GM11168 (cell line): Measurements from ENCODE around the gene SPEF2.
"Not testable (repeated sequence)": the region's sequence is repeated elsewhere in the genome, so short reads cannot be mapped to it uniquely, and the experiment has no call there.

ENCODE experiments used
- in situ Hi-C: fragments of 300-500 bp; cut with MboI; formaldehyde crosslinking; loops from one replicate; pipeline ENCODE4 v1.12.0; 2022; ENCODE audit warnings: low sequenced_read_pairs; ENCODE audit not compliant: unreplicated experiment

The SPEF2 gene

DNA sequence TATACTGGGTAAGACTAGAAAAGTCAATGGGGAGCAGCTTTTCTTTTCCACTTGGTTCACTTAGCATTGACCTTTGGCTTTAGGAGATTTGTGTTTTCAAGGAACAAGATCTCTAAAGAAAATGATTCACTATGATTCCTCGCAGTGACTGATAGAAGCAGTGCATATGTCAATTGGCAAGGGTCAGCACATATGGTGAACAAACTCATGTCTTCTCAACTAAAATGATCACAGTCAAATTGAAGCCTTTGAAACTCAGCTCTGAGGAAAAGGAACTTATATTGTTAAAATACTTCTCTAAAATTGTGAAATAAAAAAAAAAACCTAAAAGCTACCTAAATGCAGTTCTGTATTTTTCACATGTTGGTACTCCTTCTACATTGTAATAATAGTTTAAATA is 195.9 kb downstream of the SPEF2 start:
- in situ Hi-C loops: no loop called here

DNA sequence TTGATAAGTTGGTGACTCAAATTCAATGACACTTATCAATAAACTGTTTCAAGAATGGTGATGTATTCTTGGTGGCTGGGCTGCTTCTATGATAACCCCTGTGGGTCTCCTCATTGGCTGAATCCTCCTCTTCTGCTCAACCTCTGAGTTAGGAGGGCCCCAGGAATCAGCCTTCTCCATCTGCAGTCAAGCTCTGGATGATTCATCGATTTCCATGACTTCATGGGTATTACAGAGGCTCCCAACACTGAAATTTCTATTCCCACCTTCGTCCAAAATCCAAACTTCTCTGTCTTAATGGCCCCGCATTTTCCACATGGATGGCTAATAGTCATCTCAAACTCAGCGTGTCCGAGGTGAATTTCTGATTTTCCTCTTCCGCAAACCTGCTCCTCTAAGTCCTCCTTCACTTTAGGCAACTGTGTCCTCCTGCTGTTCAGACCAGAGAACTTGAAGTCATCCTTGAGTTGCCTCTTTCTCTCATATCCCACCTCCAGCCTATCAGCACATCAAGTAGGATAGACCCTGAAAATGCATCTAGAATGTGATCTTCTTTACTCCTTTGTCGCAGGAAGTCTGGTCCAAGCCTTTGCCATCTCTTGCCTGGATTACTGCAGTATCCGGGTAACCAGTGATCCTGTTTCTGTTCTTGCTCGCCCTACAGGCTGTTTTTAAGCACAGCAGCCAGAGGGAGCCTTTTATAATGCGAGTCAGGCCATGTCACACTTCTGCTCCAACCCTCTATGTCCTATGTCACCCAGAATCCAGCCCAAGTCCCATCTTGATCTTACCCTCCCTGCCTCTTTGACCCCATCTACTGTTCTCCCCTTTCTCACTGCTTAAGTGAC is 197.7 kb downstream of the SPEF2 start:
- in situ Hi-C loops: no loop called here

DNA sequence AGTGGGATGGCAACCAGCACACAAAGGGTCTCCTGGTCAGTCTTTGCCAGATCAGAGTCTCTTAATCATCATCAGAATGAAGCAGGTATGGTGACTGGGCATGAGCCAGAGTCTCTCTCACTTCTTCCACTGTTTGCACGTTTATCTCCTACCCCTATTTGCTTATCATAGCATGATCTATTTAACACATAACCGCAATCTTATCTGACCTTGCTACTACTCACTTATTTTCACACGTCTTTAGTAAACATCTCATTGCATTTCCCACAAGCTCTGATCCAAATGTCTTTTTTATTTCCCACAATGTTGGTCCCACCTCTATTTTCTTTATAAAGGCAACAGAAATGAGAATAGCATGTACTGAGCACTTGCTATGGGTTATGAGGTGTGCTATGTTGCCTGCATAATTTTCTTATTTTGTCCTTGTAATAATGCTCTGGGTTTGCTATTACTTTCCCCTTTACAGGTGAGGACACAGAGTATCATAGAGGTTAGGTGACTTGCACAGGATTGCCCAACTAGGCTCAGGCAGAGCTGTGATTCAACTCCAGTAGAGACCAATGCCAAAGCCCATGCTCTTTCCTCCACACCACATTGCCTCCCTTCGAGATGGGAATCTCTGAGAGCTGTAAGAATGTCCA is 199.3 kb downstream of the SPEF2 start:
- in situ Hi-C loops: no loop called here

DNA sequence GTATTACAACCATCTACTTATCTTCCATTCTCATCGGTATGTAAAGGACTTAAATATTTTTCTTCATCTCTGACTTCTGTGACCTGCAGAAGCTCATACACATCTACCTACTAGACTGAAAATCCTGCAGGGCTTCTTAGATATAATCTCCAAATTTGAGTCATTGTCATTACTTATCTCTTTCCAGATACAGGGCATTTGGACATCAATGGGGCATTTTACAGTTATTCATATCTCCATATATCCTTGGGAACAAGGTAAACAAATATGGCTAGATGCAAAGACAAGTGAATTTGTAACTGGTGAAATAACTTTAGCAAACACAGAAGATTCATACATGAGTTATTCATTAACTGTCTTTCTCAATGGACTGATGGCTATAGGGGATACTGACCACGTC is 201.4 kb downstream of the SPEF2 start:
- in situ Hi-C loops: no loop called here

DNA sequence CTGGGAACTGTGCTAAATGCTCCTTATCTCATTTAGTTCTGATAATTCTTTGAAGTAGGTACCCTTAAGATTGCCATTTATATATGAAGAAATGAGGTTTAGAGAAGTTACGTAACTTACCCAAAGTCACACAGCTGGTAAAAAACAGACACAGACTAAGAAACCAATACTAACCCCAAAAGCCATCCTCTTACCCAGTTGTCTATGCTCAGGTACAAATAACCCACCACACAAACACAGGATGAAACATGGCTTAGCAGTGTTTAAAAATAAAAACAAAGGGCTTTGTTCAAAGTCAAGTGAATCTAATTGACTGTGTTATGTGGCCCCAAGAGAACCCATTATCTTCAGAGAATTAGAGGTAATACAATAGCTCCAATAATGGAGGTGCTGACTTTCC is 202.0 kb downstream of the SPEF2 start:
- in situ Hi-C loops: no loop called here

DNA sequence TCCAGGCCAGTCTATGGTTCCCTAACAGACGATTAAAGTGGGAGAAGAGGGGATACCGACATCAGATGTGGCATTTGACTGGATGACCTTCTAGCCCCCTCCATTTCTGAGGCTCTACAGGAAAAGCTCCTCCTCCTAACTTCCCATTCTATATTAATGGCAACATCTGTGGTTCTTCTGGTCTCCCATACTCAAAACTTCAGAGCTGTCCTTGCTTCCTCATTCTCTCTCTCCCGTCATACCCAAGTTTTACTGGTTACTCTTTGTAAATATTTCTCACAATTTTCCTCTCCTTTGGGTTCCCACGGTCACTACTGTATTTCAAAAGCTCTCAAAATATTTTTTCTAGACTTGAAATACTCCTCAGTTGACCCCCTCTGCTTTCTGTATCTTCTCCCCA is 203.1 kb downstream of the SPEF2 start:
- in situ Hi-C loops: no loop called here

DNA sequence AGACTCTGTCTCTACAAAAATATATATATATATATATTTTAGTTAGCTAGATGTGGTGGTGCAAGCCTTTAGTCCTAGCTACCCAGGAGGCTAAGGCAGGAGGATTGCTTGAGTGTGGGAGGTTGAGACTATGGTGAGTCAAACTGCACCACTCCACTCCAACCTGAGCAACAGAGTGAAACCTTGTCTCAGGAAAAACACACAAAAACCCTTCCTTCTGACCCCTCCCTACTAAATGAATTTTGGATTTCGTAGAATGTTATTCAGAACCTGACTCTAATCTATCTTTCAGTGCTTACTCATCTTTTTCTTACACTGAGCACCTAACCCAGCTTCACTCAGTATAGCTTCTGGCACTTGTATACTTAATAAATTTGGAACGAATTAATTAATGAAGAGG is 203.8 kb downstream of the SPEF2 start:
- in situ Hi-C loops: no loop called here

DNA sequence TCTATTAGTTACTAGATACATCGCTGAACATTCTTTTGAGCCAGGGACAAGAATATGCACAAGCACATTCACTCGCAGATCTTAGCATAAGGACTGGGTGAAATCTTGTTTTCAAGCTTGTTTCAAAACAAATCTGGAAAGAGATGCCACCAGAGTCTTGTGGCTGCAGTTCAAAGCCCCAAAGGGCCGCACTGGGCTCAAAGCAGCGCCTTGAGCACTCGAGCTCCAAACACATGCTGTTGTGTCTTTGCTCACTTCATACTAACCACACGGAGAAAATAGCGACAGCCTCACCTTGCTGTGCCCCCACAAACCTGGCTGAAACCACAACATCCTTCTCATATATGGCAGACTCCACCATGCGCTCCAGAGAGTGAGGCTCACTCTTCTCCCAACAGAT is 204.8 kb downstream of the SPEF2 start:
- in situ Hi-C loops: no loop called here

DNA sequence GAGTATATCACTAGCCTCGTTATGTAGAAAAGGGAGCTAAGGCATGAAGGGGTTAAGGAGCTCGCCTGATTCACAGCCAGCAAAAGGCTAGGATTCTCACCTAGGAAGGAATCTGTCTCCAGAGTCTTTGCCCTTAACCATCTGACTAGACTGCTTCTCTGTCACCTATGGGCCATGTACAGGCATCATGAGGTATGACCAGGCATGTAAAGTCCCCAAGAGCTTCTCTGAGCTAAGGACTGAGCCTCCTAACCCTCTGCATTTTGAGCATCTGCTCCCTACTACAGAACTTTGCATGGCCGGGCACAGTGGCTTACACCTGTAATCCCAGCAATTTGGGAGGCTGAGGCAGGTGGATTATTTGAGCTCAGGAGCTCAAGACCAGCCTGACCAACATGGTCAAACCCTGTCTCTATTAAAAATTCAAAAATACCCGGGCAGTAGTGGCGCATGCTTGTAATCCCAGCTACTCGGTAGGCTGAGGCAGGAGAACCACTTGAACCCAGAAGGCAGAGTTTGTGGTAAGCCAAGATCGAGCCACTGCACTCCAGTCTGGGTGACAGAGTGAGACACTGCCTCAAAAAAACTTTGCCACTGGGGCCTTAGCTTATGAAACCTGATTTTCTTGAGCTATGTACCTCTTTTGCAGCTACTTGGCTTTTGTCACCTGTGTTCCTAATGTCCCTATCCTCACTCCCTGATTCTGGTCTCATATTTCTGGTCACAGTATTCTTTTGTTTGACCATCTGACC is 205.9 kb downstream of the SPEF2 start:
- in situ Hi-C loops: no loop called here

DNA sequence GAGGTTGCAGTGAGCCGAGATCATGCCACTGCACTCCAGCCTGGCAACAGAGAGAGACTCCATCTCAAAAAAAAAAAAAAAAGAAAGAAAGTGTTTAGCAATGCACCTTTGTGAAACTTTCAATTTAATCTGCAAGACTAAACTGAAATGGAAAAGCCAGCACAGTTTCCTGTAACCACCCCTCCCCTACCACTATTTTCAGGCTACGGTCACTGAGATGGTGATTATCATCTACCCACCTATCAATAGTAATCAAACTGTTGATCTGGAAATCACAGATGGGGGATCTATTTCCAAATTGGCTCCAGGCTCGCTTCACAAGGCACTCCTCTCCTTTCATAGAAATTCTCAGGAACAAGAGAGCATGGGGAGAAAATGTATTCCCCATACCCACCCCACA is 208.4 kb downstream of the SPEF2 start:
- in situ Hi-C loops: no loop called here

DNA sequence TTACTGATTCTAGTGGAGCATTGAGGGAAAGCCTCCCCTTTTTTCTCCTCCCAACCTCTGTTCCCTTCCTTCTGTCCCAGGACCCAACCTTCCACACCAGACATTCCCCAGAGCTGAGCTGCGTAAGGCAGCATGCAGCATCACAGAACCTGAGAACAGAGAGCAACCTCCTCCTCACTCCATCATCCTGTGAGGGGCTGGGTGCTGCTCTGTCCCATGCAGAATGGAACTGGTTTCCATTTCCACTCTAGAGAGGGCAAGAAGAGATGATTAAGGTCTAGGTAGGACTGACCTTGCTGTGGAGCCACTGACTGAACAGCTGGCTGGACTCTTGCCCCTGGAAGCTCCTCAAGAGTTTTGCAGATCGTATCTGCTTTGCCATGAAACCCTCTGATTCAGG is 208.9 kb downstream of the SPEF2 start:
- in situ Hi-C loops: no loop called here

DNA sequence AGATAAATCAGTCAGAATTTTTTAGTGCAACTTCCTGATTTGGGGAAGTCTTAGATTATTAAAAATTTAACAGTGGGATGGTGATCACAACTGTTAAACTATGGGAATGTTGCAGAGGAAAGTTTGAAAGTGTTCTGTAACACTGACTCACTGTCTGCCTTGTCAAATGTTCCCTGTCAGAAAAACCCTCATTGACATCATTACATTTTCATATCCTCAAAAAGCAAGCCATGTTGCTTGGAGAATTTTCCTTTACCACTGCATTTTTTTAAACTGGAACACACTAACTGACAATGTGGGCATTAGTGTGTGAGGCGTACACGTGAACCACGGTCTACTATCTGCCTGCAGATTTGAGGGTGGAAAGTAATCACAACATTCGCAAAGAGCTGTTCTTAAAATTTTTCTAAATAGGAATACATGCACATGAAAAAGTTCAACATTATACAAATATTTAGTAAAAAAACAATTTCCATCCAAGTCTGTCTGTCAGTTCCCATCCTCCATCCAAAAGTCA is 210.5 kb downstream of the SPEF2 start:
- in situ Hi-C loops: no loop called here

DNA sequence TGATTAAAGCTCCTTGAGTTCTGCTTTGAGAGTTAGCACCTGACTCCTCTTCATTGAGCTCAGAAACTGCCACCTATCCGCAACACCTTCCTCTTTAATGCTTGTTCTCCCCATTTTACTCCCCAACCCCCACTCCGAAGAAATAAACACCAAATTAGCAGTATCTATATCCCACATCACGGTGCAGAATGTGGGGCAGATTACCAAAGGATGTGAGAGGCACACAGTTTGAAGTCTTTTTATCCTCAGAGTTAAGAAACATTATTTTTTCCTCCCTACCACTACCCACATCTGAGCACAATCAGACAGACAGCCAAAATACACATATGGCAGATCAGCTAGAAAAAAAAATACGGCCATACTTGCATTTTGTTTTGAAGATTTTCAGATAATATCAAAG is 212.9 kb downstream of the SPEF2 start:
- in situ Hi-C loops: no loop called here

DNA sequence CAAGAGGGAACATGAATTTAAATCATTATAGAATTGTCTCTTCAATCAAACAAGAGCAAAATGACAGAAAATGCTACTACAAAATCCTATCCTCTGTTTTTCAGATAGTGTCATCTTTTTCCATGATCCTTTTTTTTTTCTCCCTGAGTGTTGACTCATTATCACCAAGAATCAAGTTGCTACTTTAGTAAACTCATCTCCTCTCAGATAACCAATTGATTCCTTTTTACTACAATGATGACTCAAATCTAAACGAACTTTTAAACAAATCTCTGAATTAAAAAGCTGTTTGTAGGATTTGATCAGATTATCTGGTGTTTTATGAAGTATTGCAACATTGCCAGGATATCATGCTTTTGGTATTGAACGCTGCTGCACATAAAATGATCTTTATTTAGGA is 215.1 kb downstream of the SPEF2 start:
- in situ Hi-C loops: no loop called here

DNA sequence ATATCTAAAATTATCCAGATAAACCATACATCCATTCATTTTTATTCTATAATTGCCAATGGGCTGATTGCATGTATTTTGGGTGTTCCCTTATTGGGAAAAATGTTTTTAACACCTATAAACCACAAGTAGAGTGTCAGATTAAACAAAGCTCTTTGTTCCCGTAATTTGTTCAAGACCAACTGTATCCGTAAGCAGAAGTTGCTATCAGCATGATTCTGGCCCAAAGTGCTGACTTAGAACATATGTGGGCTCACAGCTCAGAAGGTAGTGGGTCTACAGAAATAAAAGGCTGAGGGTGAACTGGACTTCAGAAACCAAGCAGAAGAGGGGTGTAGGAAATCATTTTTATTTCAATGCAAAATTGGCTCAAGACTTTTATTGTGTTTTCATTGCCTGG is 215.6 kb downstream of the SPEF2 start:
- in situ Hi-C loops: no loop called here

DNA sequence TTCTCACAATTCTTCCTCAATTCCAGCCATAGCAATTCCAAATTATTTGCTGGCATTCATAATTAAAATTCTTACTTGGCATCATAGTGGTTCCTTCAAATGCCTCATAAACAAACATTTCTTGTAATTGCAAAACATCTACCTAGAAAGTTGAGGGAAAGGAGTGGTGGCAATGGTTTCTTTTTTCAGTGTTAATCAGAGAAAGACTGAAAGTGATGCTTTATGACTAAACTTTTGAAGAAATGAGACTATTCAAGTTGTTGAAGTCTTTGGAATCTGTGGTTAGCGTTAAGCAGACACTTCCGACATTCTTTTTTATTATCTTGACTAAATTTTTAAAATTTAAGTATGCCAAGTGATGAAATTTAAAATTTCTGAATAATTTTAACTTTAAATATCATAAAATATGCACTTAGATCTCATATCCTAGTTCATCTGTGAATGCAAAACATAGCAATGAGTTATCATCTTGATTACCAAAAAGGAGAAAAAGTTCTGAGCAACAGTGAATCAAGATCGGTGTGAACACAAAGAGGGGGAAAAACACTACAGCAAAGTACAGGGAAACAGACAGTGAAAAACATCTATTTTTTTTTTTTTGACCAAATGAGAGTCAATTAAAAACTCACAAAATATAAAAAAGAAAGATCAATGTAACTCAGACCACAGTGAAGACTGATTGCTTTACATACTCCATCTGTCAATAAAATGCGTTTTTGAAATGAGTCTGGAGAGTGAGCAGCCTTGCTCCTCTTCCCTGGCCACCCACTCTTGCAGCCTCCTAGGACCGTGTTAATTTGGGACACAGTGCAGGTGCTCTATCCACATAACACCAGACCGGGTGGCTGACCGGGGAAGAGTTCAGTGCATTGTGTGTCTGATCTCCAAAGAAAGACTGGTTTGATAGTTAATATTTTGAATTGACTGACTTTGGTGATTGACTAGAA is 218.4 kb downstream of the SPEF2 start:
- in situ Hi-C loops: no loop called here

DNA sequence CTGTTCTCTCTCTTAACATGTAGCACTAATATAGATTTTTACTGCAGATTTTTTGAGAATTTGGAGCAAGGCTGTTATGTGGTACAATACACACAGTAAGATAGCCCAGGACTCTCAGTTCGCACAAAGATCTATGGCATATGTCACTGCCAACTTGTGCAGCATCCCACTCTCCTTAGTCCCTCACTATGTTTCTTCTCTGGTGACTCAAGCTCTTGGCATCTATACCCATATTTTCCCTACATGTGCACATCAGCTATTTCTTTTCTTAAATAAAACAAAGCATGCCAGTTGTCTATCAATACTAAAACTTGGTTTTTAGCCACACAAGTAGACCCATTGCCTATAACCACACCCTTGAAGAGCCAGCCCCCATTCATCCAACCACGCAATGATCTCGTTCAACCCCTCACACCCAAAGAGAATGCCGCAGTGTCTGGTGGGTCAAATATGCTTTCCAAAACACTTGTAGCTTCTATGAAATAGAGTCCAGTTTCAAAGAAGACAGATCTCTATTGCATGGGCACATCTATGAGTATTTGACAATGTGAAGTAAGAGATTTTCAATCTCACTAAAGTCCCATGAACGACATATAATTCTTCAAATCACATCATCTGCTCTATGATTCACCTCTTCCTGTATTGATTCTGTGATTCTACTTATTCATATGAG is 220.8 kb downstream of the SPEF2 start:
- in situ Hi-C loops: no loop called here

DNA sequence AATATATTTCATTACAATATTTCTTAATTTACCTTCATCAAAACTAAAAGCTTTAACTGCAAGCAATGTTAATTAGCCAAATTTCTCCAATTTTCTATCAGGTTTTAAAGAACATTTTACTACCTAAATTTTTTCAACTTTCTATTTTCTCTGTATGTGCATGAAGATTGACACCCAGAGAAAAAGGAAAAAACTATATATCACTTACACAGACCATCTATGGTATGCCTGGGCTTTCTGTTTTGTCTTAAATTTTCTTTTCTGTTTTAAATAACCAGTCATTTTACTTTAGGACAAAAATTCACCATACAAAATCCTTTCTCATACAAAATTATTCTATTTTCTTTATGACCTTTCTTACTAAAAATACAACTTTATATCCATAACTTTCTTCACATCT is 225.2 kb downstream of the SPEF2 start:
- in situ Hi-C loops: no loop called here

DNA sequence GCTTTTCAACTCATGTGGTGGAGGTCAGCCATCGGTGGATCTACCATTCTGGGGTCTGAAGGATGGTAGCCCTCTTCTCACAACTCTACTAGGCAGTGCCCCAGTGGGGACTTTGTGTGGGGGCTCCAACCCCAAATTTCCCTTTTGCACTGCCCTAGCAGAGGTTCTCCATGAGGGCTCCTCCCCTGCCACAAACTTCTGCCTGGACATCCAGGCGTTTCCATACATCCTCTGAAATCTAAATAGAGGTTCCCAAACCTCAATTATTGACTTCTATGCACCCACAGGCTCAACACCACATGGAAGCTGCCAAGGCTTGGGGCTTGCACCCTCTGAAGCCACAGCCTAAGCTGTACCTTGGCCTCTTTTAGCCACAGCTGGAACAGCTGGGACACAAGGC is 227.8 kb downstream of the SPEF2 start:
- in situ Hi-C loops: not testable (repeated sequence)
